Kasumi-1 (cell line): ENCODE results near the gene TNFRSF9.
"Not testable (repeated sequence)": the region's sequence is repeated elsewhere in the genome, so short reads cannot be mapped to it uniquely, and the experiment has no call there.

Experiments
- DNase-seq, 2 experiments: peaks; one replicate each; lab custom pipeline; 2025; lab: John Stamatoyannopoulos, UW

TNFRSF9 gene

DNA sequence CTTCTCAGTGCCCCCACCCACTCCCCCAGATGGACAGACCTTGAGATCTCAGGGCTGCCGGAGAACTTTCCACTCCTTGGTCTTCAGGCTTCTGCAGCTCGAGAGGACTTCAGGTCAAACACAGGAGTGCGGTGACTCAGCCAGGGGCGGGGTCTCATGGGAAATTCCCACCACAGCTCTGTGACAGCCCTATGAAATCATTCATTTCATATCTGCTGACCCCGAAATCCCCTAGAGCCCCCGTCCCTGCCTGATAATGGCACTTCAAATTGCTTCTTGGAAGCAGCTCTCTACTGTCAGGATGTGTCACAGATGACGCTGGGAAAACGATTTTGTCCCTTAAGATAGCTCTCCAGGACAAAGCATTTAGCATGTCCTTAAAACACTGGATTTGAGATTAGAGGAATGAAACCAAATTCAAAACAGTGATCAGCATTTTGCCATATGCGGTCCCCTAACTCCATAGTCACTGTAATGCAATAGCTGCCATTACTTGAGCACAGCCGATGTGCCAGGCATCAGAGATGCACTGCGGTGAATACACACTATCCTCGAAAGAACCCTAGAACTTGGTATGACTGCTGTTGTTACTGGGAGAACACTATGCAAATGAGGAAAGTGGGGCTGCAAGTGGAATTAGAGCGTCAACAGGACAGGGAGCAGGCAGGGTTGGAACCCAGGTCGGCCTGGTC, at the start of gene TNFRSF9:
Gene TNFRSF9 (minus strand): TSS at position 95 of the 692 bp plus-strand sequence. CDS start 845 bp downstream, outside the sequence.
- no peak for DNase-seq

DNA sequence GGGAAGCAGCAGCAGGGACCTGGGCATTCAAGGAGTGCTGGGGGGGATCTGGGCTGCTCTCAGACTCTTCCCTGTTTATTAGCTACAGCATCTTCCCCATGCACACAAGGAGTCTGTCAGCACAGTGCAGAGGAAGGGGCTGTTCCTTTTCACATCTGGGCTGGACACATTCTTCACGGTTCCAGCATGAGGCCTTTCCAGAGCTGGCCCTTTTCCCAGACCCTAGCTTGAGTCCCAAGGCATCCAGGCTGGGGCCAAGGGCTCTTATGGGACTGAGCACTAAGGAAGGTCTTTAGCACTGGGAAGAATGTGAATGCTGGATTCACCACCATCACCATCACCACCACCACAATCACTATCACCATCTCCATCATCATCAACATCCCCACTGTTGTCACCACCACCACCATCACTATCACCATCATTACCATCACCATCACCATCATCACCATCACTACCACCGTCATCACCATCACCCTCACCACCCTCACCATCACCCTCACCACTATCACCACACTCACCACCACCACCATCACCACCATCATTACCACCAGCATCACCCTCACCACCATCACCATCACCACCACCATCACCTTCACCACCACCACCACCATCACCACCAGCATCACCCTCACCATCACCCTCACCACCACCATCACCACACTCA, 49.3 kb upstream of the TNFRSF9 start:
- no peak for DNase-seq

DNA sequence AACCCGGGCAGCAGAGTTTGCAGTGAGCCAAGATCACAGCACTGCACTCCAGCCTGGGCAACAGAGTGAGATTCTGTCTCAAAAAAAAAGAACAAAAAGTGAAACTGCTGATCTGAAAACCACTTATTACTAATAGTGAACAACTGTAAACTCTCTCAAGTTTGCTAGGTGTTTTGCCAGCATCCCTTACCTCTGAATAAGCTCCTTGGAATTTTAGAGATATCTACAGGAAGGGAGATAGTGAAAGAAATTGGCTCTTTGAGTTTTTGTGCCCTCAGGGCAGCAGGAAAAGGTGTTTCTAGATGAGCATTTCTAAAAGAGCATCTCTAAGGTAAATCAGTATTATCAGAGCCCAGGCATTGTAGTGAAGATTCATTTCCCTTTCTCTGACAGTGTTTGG, 47.9 kb upstream of the TNFRSF9 start:
- no peak for DNase-seq

DNA sequence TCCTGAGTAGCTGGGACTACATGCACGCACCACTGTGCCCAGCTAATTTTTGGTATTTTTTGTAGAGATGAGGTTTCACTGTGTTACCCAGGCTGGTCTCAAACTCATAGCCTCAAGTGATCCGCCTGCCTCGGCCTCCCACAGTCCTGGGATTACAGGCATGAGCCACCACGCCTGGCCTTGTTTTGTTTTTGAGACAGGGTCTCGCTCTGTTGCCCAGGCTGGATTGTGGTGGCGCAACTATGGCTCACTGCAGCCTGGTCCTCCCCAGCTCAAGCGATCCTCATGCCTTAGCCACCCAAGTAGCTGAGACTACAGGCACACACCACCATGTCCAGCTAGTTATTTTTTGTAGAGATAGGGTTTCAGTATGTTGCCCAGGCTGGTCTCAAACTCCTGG, 46.9 kb upstream of the TNFRSF9 start:
- no peak for DNase-seq

DNA sequence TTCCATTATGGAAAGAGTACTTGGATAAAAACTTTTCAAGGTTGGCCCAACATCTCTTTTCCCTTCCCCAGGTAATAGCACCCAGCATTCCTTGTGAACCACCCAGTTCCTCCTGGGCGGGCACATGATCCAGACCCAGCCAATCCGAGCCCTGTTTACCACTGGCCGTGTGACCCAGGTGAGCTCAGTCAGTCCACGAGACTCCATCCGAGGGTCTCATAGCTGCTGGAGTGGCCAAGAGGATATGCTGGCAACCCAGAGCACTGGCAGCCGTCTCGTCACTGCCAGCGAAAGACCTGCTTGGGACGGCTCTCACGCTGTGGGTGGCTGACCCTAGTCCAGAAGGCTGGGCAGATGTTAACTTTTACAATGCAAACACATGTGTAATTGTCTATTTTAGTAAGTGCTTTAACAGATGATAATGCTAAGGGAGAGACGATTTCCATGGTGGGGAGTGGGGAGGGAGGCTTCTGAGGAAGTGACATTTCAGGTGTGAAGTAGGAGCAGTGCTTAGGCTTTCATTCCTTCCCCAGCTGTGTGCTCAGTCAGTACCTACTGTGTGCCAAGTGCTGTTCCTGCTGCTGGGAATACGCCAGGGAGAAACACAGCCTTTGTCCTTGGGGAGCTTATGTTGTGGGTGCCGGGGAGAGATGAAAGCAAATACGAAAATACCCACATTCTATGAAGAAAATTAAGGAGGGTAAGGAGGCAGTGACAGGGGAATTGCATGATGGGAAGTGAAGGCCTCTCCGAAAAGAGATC, 45.4 kb upstream of the TNFRSF9 start:
- no peak for DNase-seq

DNA sequence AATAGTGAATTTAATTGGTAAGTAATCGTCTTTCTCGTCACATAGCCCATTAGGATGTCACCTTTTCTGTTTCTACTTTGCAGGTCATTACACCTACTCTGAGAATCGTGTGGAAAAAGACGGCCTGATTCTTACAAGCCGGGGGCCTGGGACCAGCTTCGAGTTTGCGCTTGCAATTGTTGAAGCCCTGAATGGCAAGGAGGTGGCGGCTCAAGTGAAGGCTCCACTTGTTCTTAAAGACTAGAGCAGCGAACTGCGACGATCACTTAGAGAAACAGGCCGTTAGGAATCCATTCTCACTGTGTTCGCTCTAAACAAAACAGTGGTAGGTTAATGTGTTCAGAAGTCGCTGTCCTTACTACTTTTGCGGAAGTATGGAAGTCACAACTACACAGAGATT, 44.2 kb upstream of the TNFRSF9 start:
- DNase-seq: no peak

DNA sequence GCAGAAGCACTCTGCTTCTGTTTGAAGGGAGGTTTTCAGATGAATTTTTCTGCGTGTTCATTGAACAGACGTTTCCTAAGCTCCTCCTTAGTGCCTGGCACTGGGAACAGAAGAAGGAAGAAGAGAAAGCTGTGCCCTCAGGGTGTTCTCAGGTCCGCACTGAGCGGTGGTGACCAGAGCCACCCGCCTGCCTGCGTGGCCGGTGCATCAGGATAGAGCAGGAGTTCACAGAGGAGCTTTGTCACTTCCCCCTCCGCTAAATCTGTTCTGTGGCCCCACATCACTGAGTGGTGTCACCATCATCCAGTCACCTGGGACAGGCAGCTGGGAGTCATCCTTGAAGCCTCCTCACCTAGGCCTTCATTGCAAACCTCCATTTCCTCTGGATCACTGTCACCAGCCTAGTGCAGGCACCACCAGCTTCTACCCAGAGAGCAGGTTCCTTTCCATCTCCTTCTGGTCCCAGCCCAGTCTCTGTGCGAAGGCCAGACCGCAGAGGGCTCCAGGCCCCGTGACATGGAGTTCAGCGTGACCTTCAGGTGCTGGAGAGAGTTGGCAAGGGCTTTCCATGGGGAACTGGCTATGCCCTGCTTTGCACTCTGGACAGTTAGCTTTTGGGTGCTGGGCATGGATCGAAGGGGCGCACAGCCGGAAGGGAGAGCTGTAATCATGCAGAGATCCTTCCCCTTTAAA, 42.6 kb upstream of the TNFRSF9 start:
- no peak for DNase-seq

DNA sequence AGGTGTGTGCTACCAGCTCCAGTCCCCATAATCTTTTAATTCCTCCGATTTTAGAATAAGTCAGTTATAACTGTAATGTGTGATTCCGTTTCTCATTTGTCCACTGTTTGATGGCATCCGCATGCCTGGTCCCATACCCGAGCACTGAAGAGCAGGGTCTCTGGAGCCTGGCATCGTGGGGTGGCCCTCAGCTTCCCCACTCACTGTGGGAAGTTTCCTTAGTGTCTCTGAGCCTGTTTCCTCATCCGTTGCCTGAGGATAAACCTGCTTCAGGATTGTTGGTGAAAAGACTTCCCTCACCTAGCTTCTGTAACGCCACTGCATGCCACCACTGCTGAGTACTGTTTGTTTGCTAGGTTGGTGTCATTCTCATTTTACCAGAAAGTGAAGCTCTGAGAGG, 40.3 kb upstream of the TNFRSF9 start:
- no peak for DNase-seq

DNA sequence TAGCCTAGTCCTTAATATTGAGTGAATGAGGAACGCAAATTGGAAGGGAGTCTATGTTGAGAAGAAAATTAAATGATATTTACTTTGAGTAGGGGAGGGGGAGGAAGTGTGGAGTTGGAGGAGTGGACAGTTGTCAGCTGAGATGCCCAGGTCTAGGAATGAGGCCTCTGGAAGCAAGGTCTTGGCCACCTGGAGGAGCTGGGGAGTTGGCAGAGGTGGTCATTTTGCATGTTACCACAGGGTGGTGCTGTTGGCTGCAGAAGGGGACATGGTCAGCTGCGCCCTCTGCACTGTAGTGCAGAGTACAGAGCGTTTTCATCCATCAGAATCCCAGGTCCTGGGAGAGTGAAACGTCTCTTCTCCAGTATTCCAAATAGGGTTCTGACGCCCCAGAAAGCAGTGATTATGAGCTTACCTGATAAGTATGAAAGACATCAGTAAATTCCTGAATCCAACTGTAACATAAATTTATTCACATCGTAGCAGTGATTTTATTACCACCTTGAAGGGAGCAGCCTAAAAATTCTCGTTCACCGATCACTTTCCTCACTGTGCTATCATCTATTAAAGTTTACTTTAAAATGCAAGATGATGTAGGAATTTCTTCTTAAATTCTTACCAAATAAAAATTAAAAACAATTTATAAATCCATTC, 34.7 kb upstream of the TNFRSF9 start:
- peak; percentile 55 to 66 for DNase-seq

DNA sequence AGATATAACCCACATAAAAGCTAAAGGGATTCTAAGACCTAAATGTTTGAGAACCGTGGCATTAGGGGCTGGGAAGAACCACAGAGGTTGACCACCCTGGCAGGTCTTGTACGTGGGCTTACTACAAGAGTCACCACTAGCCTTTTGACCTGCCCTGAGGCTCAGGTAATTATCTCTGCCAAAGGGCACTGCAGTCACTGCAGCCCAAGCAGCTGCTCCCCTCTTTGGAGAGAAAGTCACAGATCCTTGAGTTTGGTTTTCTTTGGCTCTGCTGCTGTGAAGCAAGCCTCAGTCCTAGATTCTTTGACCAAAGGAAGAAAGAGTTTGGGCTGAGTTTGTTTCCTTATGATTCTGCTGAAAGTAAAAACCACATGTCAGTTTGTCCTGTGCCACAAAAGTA, 32.4 kb upstream of the TNFRSF9 start:
- DNase-seq: no peak

DNA sequence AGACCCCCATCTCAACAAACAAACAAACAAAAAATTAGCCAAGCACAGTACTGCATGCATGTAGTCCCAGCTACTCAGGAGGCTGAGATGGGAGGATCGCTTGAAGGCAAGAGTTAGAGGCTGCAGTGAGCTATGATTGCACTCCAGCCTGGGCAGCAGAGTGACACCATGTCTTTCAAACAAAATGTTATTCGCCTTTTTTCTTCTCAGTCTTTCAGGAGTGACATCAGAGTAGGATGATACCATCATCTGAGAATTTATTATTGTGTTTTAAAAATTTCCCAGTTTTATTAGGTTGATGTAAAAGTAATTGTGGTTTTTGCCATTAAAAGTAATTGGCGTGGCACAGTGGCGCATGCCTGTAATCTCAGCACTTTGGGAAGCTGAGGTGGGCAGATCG, 31.6 kb upstream of the TNFRSF9 start:
- no peak for DNase-seq

DNA sequence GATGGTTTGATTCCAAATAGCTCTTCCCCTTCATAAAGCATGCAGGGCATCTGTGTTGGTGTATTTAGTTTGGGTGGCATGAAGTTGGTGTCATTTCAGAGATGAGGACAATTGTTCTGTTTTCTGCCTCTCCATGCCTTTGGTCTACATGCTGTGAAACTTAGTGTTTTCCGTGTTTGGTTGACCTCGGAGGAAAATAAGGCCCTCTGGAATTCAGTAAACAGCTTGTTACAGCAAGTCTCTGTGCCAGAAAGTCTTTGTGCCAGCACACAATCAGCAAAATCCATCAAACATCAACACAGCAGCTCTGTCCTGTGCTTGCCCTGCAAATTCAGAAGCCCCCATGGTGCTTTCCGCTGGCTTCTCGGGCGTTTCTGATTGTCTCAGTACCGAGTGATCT, 30.4 kb upstream of the TNFRSF9 start:
- DNase-seq: no peak

DNA sequence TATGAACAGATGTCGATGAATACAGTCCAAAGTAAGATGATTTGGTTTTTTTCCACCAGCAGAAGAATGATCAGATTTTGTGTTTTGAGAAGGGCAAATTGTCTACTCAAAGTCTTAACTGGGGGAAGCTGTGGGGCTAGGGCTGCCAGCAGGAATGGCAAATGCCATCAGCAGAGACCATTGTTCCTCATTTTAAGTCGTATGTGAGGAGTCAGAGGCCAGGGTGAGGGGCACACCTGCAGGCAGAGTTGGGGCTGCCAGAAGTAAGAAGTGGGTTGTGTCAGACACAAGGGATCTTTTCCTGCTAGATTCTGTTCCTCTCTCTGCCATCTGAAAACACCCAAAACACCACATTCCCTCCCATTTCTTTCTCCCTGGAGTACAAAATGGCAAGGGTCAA, 29.6 kb upstream of the TNFRSF9 start:
- peak in 1 of 2 experiments; percentile 7 for DNase-seq

DNA sequence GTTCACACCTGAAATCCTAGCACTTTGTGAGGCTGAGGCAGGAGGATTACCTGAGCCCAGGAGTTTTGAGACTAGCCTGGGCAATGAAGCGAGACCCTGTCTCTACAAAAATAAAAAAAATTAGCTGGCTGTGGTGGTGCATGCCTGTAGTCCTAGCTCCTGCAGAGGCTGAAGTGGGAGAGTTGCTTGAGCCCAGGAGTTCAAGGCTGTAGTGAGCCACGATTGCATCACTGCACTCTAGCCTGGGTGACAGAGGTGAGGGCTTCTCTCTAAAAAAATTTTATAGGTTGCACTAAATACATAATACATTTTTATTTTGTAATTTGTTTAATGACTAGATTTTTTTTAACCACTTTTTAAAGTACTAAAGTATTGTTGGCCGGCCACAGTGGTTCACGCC, 27.0 kb upstream of the TNFRSF9 start:
- no peak for DNase-seq

DNA sequence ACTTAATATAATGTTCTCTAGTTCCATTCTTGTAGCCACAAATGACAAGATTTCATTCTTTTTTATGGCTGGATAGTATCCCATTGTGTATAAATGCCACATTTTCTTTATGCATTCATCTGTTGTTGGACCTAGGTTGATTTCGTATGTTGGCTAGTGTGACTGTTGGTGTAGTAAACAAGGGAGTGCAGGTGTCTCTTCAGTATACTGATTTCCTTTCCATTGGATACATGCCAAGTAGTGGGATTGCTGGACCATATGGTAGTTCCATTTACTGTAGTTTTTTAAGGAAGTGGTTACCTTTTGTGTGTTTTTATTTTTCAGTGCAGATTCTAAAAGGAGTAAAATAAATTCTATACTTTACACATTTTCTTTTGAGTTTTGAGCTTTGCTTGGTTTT, 26.6 kb upstream of the TNFRSF9 start:
- no peak for DNase-seq

DNA sequence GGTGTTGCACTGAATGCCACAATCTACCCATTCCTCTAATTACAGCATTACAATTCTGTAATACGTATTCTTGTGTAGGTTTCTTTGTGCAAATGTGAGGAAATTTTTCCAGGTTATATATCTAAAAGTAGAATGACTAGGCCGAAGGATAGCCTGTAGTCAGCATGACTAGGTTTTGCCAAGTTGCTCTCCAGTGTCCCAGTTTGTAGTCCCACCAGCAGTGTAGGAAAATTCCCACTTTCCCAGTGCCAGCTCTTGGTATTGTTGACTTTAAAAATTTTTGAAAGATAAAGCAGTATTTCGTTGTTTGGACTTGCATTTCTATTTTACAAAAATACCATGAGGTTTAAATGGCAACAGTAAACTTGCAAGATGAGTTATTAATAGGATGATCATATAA, 23.8 kb upstream of the TNFRSF9 start:
- no peak for DNase-seq

DNA sequence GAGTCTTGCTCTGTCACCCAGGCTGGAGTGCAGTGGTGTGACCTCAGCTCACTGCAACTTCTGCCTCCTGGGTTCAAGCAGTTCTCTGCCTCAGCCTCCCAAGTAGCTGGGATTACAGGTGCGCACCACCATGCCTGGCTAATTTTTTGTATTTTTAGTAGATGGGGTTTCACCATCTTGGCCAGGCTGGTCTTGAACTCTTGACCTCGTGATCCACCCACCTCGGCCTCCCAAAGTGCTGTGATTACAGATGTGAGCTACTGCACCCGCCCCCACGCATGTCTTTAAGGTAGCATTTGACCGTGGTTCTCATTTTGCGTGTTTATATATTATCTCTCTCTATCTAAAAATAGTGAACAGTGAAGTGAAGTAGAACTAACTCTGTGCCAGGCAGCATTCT, 23.2 kb upstream of the TNFRSF9 start:
- not testable (repeated sequence) for DNase-seq

DNA sequence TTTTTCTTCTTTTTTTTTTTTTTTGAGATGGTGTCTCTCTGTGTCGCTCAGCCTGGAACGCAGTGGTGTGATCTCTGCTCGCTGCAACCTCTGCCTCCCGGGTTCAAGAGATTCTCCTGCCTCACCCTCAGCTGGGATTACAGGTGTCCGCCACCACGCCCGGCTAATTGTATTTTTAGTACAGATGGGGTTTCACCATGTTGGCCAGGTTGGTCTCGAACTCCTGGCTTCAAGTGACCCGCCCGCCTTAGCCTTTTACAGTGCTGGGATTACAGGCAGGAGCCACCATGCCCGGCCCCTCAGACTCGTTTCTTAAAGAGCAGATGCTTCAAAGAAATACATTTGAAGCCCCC, 22.7 kb upstream of the TNFRSF9 start:
- DNase-seq: not testable (repeated sequence)

DNA sequence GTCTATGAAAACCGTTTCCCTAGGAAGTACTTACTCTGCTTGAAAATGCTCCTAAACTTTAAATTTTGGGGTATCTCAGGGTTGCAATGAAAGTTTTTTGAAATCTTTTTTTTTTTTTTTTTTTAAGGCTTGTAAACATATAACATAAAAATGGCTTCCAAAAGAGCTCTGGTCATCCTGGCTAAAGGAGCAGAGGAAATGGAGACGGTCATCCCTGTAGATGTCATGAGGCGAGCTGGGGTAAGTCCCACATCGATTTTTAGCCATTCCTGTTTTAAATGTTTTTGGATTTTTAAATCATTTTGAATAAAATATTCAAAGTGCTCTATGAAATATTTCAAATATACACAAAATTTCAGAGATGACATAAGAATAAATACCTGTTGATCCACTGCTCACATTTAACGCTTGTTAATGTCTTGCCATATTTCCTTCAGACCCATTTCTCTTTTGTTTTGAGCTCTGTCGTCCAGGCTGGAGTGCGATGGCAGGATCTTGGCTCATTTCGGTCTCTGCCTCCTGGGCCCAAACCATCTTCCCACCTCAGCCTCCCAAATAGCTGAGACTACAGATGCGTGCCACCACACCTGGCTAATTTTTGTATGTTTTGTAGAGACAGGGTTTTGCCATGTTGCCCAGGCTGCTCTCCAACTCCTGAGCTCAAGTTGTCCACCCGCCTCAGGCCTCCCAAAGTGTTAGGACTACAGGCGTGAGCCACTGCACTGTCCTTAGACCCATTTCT, 22.2 kb upstream of the TNFRSF9 start:
- no peak for DNase-seq

DNA sequence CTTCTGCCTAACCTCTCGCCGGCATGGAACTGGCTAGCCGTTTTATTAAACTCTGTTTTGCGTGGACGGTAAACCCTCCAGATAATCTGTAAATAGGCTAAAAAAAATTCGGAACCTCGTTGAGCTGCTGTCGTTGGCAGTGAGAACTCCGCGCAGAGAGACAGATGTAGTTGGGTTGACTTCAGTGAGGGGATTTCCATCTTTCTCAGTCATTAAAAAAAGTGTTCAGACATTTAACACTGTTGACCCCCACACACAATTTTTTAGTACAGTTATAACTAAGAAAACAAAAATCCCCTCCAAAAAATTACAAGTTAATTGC, 21.3 kb upstream of the TNFRSF9 start:
- peak; percentile 15 to 30 for DNase-seq

DNA sequence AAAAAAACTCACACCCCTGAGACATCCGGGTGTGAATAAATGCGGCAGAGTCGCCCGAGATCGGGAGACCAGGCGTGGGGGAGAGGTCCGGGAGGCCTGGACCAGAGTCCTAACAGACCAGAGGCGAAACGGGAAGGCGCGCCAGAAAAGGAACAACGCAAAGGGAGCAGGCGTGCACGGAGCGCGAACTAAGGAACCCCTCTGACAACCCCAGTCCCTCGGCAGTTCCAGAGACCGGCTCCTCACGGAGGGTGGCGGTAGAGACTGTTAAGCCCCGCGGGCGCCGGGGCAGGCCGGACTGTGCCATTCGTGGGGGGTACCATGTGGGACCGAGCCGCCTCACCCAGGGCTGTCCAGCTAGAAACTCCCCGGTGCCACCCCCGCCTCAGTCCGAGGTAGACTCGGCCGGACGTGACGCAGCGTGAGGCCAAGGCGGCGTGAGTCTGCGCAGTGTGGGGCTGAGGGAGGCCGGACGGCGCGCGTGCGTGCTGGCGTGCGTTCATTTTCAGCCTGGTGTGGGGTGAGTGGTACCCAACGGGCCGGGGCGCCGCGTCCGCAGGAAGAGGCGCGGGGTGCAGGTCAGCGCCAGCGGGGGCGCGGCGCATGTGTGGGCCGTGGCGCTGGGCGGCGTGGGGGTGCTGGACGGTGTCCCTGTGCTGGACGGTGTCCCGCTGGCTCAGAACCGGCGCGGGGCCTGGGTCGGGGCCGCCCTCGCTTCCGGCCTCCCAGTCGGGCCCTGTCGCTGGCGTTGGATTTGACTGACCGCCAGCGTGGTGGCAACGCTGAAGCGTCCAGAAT, 20.8 kb upstream of the TNFRSF9 start, which contains the start of gene PARK7:
Gene PARK7 (plus strand): TSS at position 496 of the 798 bp plus-strand sequence. CDS start 1,075 bp downstream, outside the sequence.
- peak; percentile 98 to 99 for DNase-seq
